A549 (cell line): Measurements from ENCODE around the gene THBD. TPM values are rescaled to one million over a fixed set of nuclear protein-coding genes. Genes with fewer than 3 reads are reported as not detected.

Source experiments
- ATAC-seq, 2 experiments: fragments of 200-7000 bp in 1 of 2; fragments of >200 bp in 1 of 2; cut with Nextera tagmentation in 1 of 2; cut with Tn5 transposase in 1 of 2; 3 replicates each; pipeline versions ENCODE4 v1.8.0 to v1.9.1; 2018 to 2020; ENCODE audit warnings: mild to moderate bottlenecking in 1 of 2, moderate library complexity in 1 of 2
- CTCF ChIA-PET: fragments of 300-600 bp; sonication (Branson Sonifier 250); formaldehyde crosslinking; extraction: SDS; loops from one replicate; lab custom pipeline; 2021; ENCODE audit warnings: antibody characterized with exemption, inconsistent platforms; lab: Yijun Ruan, JAX
- POLR2A ChIA-PET: fragments of 350-600 bp; formaldehyde crosslinking; extraction: SDS; loops from one replicate; lab custom pipeline; 2021; ENCODE audit warnings: antibody characterized with exemption, inconsistent platforms; lab: Yijun Ruan, JAX
- DNase-seq, 2 experiments: peaks; one replicate each; pipeline versions ENCODE4 v3.0.0 to v3.0.0-alpha.2; 2011 to 2016; ENCODE audit warnings: low read depth in 1 of 2, low spot score in 1 of 2
- FAIRE-seq: peaks from 2 replicates; lab custom pipeline; 2011; peaks lifted over from hg19 to GRCh38; lab: Jason Lieb, UNC
- H3K27ac ChIP-seq, 2 experiments: fragments of >200 bp; sonication (Bioruptor Twin); formaldehyde crosslinking; 3 replicates each; pipeline ENCODE4 v1.5.1; 2016 to 2017
- H3K4me1 ChIP-seq: fragments of >200 bp; sonication (Bioruptor Twin); formaldehyde crosslinking; 3 replicates; pipeline ENCODE4 v1.6.1; 2016
- H3K4me2 ChIP-seq: fragments of >200 bp; sonication (Bioruptor Twin); formaldehyde crosslinking; 3 replicates; pipeline ENCODE4 v1.6.1; 2016
- H3K4me3 ChIP-seq: fragments of >200 bp; sonication (Bioruptor Twin); formaldehyde crosslinking; 3 replicates; pipeline ENCODE4 v1.5.1; 2016
- H3K9me3 ChIP-seq: fragments of >200 bp; sonication (Bioruptor Twin); formaldehyde crosslinking; 3 replicates; pipeline ENCODE4 v1.6.1; 2016
- ATOH8 ChIP-seq: fragments of 250-450 bp; sonication (Bioruptor Pico); IDR thresholded peaks from 2 replicates; pipeline ENCODE4 v1.5.0; 2020; ENCODE audit warnings: low read depth, mild to moderate bottlenecking, moderate library complexity
- BCL3 ChIP-seq: fragments of >200 bp; sonication (Bioruptor Twin); formaldehyde crosslinking; IDR thresholded peaks from 3 replicates; pipeline ENCODE4 v1.6.1; 2016
- CHD4 ChIP-seq: fragments of 200-600 bp; sonication (generic); IDR thresholded peaks from 2 replicates; pipeline ENCODE4 v1.6.1; 2016; ENCODE audit warnings: antibody characterized with exemption, mild to moderate bottlenecking, borderline replicate concordance
- CTCF ChIP-seq: fragments of >200 bp; sonication (Bioruptor Twin); formaldehyde crosslinking; IDR thresholded peaks from 3 replicates; pipeline ENCODE4 v1.5.1; 2016
- E2F6 ChIP-seq: IDR thresholded peaks from 2 replicates; pipeline ENCODE4 v1.6.1; 2012; ENCODE audit warnings: low read depth, borderline replicate concordance
- EP300 ChIP-seq, 2 experiments: fragments of >200 bp; sonication (Bioruptor Twin); formaldehyde crosslinking; IDR thresholded peaks; 2 replicates in 1 of 2; 3 replicates in 1 of 2; pipeline ENCODE4 v1.6.1; 2016 to 2017
- MYC ChIP-seq: IDR thresholded peaks from 2 replicates; pipeline ENCODE4 v1.6.1; 2012; ENCODE audit warnings: mild to moderate bottlenecking, inconsistent platforms, low read length, improper control_type of control experiment, borderline replicate concordance
- POLR2A ChIP-seq: IDR thresholded peaks from 2 replicates; pipeline ENCODE4 v1.6.1; 2012; ENCODE audit warnings: mild to moderate bottlenecking, low read length
- RAD21 ChIP-seq, 2 experiments: fragments of >200 bp in 1 of 2; sonication (Bioruptor Twin) in 1 of 2; formaldehyde crosslinking in 1 of 2; IDR thresholded peaks in 1 of 2; conservative IDR thresholded peaks in 1 of 2; 2 replicates in 1 of 2; 3 replicates in 1 of 2; pipeline ENCODE4 v1.6.1; 2012 to 2018; ENCODE audit warnings: inconsistent platforms in 1 of 2
- REST ChIP-seq: fragments of 200-600 bp; sonication (generic); IDR thresholded peaks from 2 replicates; pipeline ENCODE4 v1.6.1; 2016; ENCODE audit warnings: antibody characterized with exemption, mild to moderate bottlenecking, moderate library complexity
- RNF2 ChIP-seq: fragments of 200-600 bp; sonication (generic); IDR thresholded peaks from 2 replicates; pipeline ENCODE4 v1.6.1; 2016; ENCODE audit warnings: low read depth, mild to moderate bottlenecking, antibody characterized with exemption, moderate library complexity, borderline replicate concordance
- WGBS: methylation state at CpG from one replicate; pipeline ENCODE4 v1.1.6; 2017; ENCODE audit errors: missing lambda C conversion rate; 5-methylcytosine and 5-hydroxymethylcytosine counted together
- polyA plus RNA-seq, 4 experiments: library from polyadenylated mRNA; depleted of rRNA in 3 of 4; stranded (reverse); fragments of >200 nt; fragmentation: RNase III in 1 of 4; extraction: RNeasy Plus Mini Kit Qiagen cat#74134 plus additional on column Dnase treatment in 1 of 4; gene quantifications; 2 replicates in 3 of 4; 3 replicates in 1 of 4; pipeline ENCODE4 v1.2.3, GENCODE V29; 2011 to 2017

The THBD gene
- polyA plus RNA-seq, 2 of the 4 experiments (the other 2 are of a cell fraction), result 25.8 to 29.6 TPM

- TF ChIP-seq ATOH8 (CRISPR knock-in tag), result no peak
- TF ChIP-seq CHD4, result no peak
- TF ChIP-seq RNF2, result no peak
- no peak for TF ChIP-seq BCL3
- TF ChIP-seq REST, result no peak
- no peak for TF ChIP-seq EP300 (IDR thresholded peaks at IDR 0.05)
- no peak for TF ChIP-seq MYC
Observed at GRCh38 chr20:23079926-23080325, 30.5 kb upstream of the THBD start (continued).

- peak; percentile 35; the same call in 2 of the 3 replicates for TF ChIP-seq CTCF
- no peak for TF ChIP-seq E2F6
- TF ChIP-seq REST, result no peak
- TF ChIP-seq POLR2A, result no peak
- peak; percentile 22 to 54; a peak in 3 of 5 replicates for TF ChIP-seq RAD21 (conservative IDR thresholded peaks at IDR 0.05 in 1 of 2, IDR thresholded peaks at IDR 0.05 in 1 of 2)
- no peaks in the 10 kb centered on the region for H3K4me1 ChIP-seq
- H3K9me3 ChIP-seq, result no peaks in the 10 kb centered on the region
- no peak overlapping the region for H3K27ac ChIP-seq
- no peak overlapping the region for H3K4me3 ChIP-seq
- DNase-seq, result peak in 1 of 2 experiments; percentile 16
- ChIA-PET CTCF (interaction anchor here (0.7 to 1.8 kb wide), 6 partner anchors 10 to 387 kb away, joined by 3 to 7 read pairs (median 4); no protein-coding TSS in a partner anchor), POLR2A (no interaction called here)
- peak in 1 of 2 experiments; percentile 69; a peak in 3 of 6 replicates for ATAC-seq
- H3K4me2 ChIP-seq, result no peak overlapping the region
- WGBS, result 9% methylated on average over 6 of the region's 6 CpGs
- no peak for FAIRE-seq
Observed at GRCh38 chr20:23079016-23079351, 29.5 kb upstream of the THBD start.
